22Rv1 (cell line): ENCODE results near the gene ATP23.
A peak's percentile ranks its signal among the peaks of the same experiment; 100 is the strongest.

Experiments
- H3K27ac ChIP-seq: fragments of 450-650 bp; 2 replicates; pipeline ENCODE4 v1.5.1; 2017
- CTCF ChIP-seq: fragments of 450-650 bp; IDR thresholded peaks from 2 replicates; pipeline ENCODE4 v1.5.1; 2017; ENCODE audit warnings: mild to moderate bottlenecking
- ZFX ChIP-seq: fragments of 450-650 bp; IDR thresholded peaks from 2 replicates; pipeline ENCODE4 v1.6.1; 2017; ENCODE audit warnings: antibody characterized with exemption, borderline replicate concordance

The ATP23 gene

GRCh38 chr12:57896434-57897201, 44.7 kb upstream of the ATP23 start:
- H3K27ac ChIP-seq, result no peak overlapping the region
- TF ChIP-seq ZFX, result no peak
- TF ChIP-seq CTCF, result peak; percentile 45

GRCh38 chr12:57897286-57897974, 43.9 kb upstream of the ATP23 start:
- TF ChIP-seq CTCF (no peak), ZFX (no peak)
- no peak overlapping the region for H3K27ac ChIP-seq

GRCh38 chr12:57898308-57898970, 42.9 kb upstream of the ATP23 start:
- no peak overlapping the region for H3K27ac ChIP-seq
- TF ChIP-seq CTCF (no peak), ZFX (no peak)

- no peak overlapping the region for H3K27ac ChIP-seq
- TF ChIP-seq CTCF, result no peak
- no peak for TF ChIP-seq ZFX
Measured at GRCh38 chr12:57899010-57899662, 42.2 kb upstream of the ATP23 start.

- no peak overlapping the region for H3K27ac ChIP-seq
Measured at GRCh38 chr12:57902478-57902969, 38.8 kb upstream of the ATP23 start.

GRCh38 chr12:57904426-57904825, 36.9 kb upstream of the ATP23 start:
- H3K27ac ChIP-seq, result no peak overlapping the region

More at GRCh38 chr12:57902478-57902969, 38.8 kb upstream of the ATP23 start:
- TF ChIP-seq CTCF (no peak), ZFX (no peak)

More at GRCh38 chr12:57904426-57904825, 36.9 kb upstream of the ATP23 start:
- TF ChIP-seq CTCF (no peak), ZFX (no peak)
